SU-DHL-6 (cell line): Measurements from ENCODE around the gene ZFAND3.

ENCODE experiments used
- H2AFZ ChIP-seq: fragments of 200-600 bp; sonication (generic); 2 replicates; pipeline ENCODE4 v1.6.1; 2014; ENCODE audit warnings: low read depth, mild to moderate bottlenecking, moderate library complexity, mixed read lengths, antibody characterized with exemption, low read length; ENCODE audit not compliant: severe bottlenecking
- H3F3A ChIP-seq: fragments of 200-600 bp; shearing (Covaris generic); 2 replicates; pipeline ENCODE4 v1.6.0; 2016; ENCODE audit warnings: antibody characterized with exemption, mild to moderate bottlenecking; ENCODE audit not compliant: insufficient read depth
- H3K27ac ChIP-seq: fragments of 200-600 bp; sonication (generic); 2 replicates; pipeline ENCODE4 v1.5.1; 2016; ENCODE audit warnings: low read depth, mild to moderate bottlenecking, low read length, moderate library complexity, mixed read lengths
- H3K27me3 ChIP-seq: fragments of 200-600 bp; sonication (generic), shearing (Covaris generic); 2 replicates; pipeline ENCODE4 v1.6.0; 2014; ENCODE audit warnings: mild to moderate bottlenecking, low read length
- H3K36me3 ChIP-seq: fragments of 200-600 bp; sonication (generic); 2 replicates; pipeline ENCODE4 v1.6.1; 2014; ENCODE audit warnings: mild to moderate bottlenecking, low read length, mixed read lengths
- H3K4me2 ChIP-seq: fragments of 300-600, 200-600 bp; shearing (Covaris generic), sonication (generic); 2 replicates; pipeline ENCODE4 v1.6.0; 2014; ENCODE audit warnings: low read length, low read depth, mild to moderate bottlenecking; ENCODE audit not compliant: poor library complexity, severe bottlenecking
- H3K4me3 ChIP-seq: fragments of 200-600 bp; sonication (generic); 2 replicates; pipeline ENCODE4 v1.5.1; 2014; ENCODE audit warnings: antibody characterized with exemption, low read length, mild to moderate bottlenecking, mixed read lengths; ENCODE audit not compliant: insufficient read depth, poor library complexity, severe bottlenecking
- H3K79me2 ChIP-seq: fragments of 200-600 bp; sonication (generic); 2 replicates; pipeline ENCODE4 v1.6.1; 2014; ENCODE audit warnings: mild to moderate bottlenecking, low read length, moderate library complexity; ENCODE audit not compliant: insufficient read depth
- H3K9ac ChIP-seq: fragments of 200-600 bp; sonication (generic); 2 replicates; pipeline ENCODE4 v1.7.0; 2014; ENCODE audit warnings: mild to moderate bottlenecking, low read length
- H3K9me2 ChIP-seq: fragments of 200-600 bp; sonication (generic); replicated peaks from 2 replicates; pipeline ENCODE4 v1.6.1; 2014; ENCODE audit warnings: low read length; ENCODE audit not compliant: insufficient read depth
- H3K9me3 ChIP-seq: fragments of 200-600 bp; sonication (generic); 2 replicates; pipeline ENCODE4 v1.6.1; 2014; ENCODE audit warnings: low read length, mixed read lengths; ENCODE audit not compliant: insufficient read depth
- H4K20me1 ChIP-seq: fragments of 200-600 bp; sonication (generic); 2 replicates; pipeline ENCODE4 v1.6.1; 2014; ENCODE audit warnings: low read depth, mild to moderate bottlenecking, antibody characterized with exemption, low read length, moderate library complexity, mixed read lengths
- CTCF ChIP-seq: fragments of 200-600 bp; sonication (generic); IDR thresholded peaks from one replicate; pipeline ENCODE4 v1.5.1; 2017; ENCODE audit warnings: antibody characterized with exemption, mild to moderate bottlenecking, low read length, moderate library complexity; ENCODE audit not compliant: insufficient read depth, poor library complexity, severe bottlenecking
- EZH2phosphoT487 ChIP-seq: fragments of 200-600 bp; sonication (generic), shearing (Covaris generic); conservative IDR thresholded peaks from 2 replicates; pipeline ENCODE4 v1.6.1; 2018; ENCODE audit warnings: mild to moderate bottlenecking, antibody characterized with exemption, low read length, moderate library complexity, mixed read lengths

ZFAND3 gene

GRCh38 chr6:38062066-38062465 is 242.5 kb downstream of the ZFAND3 start:
- Histone ChIP-seq H4K20me1 (no peaks in the 10 kb centered on the region), H3F3A (no peaks in the 10 kb centered on the region), H3K9me2 (no peaks in the 10 kb centered on the region), H2AFZ (no peak overlapping the region), H3K79me2 (no peaks in the 10 kb centered on the region), H3K27me3 (no peaks in the 10 kb centered on the region), H3K9ac (no peak overlapping the region), H3K9me3 (no peaks in the 10 kb centered on the region), H3K4me3 (no peak overlapping the region), H3K27ac (no peak overlapping the region), H3K4me2 (no peak overlapping the region), H3K36me3 (0 out of 2 replicates have a peak, but pooled peaks cover 9% of the 10 kb centered on the region)
- TF ChIP-seq CTCF (no peak), EZH2phosphoT487 (no peak)

DNA sequence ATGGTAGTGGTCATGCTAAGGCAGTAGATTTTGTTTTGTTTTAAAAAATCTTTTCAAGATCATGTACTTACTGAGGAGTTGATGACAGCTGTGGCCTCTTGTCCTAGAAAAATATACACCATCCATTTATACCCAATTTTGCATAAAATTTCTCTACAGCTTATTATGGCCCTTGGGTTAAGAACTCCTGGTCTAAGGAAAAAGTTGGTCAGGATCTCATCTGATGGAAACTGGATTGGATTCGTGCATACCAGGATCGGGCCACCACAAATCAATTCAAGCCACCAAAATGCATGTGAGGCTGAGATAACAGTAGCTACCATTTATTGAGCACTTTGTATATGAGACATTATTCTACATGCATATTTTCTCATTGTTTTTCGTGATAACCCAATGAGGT is 244.4 kb downstream of the ZFAND3 start:
- Histone ChIP-seq H3K27me3 (no peaks in the 10 kb centered on the region), H3K9me2 (no peaks in the 10 kb centered on the region), H2AFZ (no peak overlapping the region), H3K4me3 (no peak overlapping the region), H3F3A (no peaks in the 10 kb centered on the region), H3K9me3 (no peaks in the 10 kb centered on the region), H3K79me2 (no peaks in the 10 kb centered on the region), H4K20me1 (no peaks in the 10 kb centered on the region), H3K36me3 (0 out of 2 replicates have a peak, but pooled peaks cover 9% of the 10 kb centered on the region), H3K4me2 (no peak overlapping the region), H3K27ac (no peak overlapping the region), H3K9ac (no peak overlapping the region)
- TF ChIP-seq EZH2phosphoT487: no peak

DNA sequence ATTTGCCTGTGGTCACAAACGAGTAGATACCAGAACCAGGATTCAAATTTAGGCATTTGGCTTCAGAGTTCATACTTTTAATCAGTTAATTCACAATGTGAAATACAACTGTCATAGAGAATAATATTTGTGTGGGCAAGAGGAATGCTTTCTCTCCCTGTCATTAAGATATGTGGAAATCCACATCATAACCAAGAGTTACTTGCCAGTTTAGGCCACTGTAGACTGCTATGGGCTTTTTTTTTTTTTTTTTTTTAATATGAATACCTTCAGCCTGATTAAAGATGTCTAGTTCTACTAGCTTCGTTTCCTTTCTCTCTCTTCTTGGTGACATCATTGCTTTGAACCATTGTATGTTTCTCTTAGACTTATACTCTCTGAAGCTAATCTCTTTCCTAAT is 244.9 kb downstream of the ZFAND3 start:
- Histone ChIP-seq H3K36me3 (0 out of 2 replicates have a peak, but pooled peaks cover 9% of the 10 kb centered on the region), H3F3A (no peaks in the 10 kb centered on the region), H3K9ac (no peak overlapping the region), H3K9me2 (no peaks in the 10 kb centered on the region), H3K4me3 (no peak overlapping the region), H3K27ac (no peak overlapping the region), H2AFZ (no peak overlapping the region), H3K79me2 (no peaks in the 10 kb centered on the region), H3K4me2 (no peak overlapping the region), H4K20me1 (no peaks in the 10 kb centered on the region), H3K9me3 (no peaks in the 10 kb centered on the region), H3K27me3 (no peaks in the 10 kb centered on the region)
- TF ChIP-seq EZH2phosphoT487 (no peak), CTCF (no peak)

DNA sequence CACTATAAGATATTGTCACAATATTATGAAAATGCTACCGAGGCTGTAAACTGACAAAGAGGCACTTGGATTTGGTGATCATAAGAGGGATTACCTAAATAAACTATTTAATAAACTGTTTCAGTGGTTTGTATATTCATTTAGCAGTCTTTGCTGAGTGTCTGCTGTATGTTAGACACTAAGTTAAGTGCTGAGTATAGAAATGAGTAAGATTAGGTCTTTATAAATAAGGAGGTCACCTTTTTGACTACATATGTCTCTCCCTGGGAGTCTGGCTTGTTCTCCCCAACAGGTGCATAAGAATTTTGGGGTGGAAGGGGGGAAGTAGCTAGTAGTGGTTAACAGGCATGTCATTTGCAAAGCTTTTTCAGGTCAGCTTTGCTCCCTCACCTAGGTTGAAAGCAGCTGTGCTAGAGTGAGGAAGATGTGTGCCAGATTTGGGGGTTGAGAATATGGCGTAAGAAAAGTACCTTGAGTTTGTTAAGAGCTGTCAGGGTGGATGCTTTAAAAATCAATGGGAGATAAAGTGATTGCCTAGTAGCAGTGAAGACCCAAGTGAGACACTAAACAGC is 246.3 kb downstream of the ZFAND3 start:
- Histone ChIP-seq H4K20me1 (peaks cover 4% of the 10 kb centered on the region; the same call in 1 of the 2 replicates), H3K27ac (no peak overlapping the region), H3K9me3 (no peaks in the 10 kb centered on the region), H2AFZ (no peak overlapping the region), H3K9me2 (no peaks in the 10 kb centered on the region), H3F3A (no peaks in the 10 kb centered on the region), H3K79me2 (no peaks in the 10 kb centered on the region), H3K4me3 (no peak overlapping the region), H3K4me2 (no peak overlapping the region), H3K36me3 (0 out of 2 replicates have a peak, but pooled peaks cover 9% of the 10 kb centered on the region), H3K27me3 (no peaks in the 10 kb centered on the region), H3K9ac (no peak overlapping the region)
- TF ChIP-seq EZH2phosphoT487 (no peak), CTCF (no peak)
